ENCODE results near the gene ATP10B. TPM values are rescaled to one million over a fixed set of nuclear protein-coding genes. Genes with fewer than 3 reads are reported as not detected.

Gene ATP10B
- total and polyA plus RNA-seq, 2 experiments from 2014 or later = not detected

- H4K20me1 ChIP-seq (ENCODE audit: insufficient read depth) = no peaks in the 10 kb centered on the region
- no peak overlapping the region for H3K27ac ChIP-seq
- no peak for DNase-seq
- no peak overlapping the region for H3K4me3 ChIP-seq
- H3K4me2 ChIP-seq (ENCODE audit: unreplicated experiment) = no peak overlapping the region
- 22 to 31% methylated on average over 6 of the region's 6 CpGs for WGBS, 2 experiments (ENCODE audit: low coverage in 1 of 2, low lambda C conversion rate in 2 of 2, missing lambda C conversion rate in 2 of 2)
- TF ChIP-seq EZH2phosphoT487 (IDR thresholded peaks at IDR 0.05; ENCODE audit: insufficient read depth, low read depth) (no peak), EZH2 (IDR thresholded peaks at IDR 0.05; ENCODE audit: insufficient read depth, poor library complexity, severe bottlenecking) (no peak)
- no peak overlapping the region for H2AFZ ChIP-seq
- H3K9me3 ChIP-seq (ENCODE audit: low read depth) = no peaks in the 10 kb centered on the region
- no peaks in the 10 kb centered on the region for H3F3A ChIP-seq (ENCODE audit: insufficient read depth)
- no peaks in the 10 kb centered on the region for H3K79me2 ChIP-seq (ENCODE audit: insufficient read depth)
- H3K9ac ChIP-seq = no peak overlapping the region
- H3K4me1 ChIP-seq (ENCODE audit: insufficient read depth) = no peaks in the 10 kb centered on the region
- no peaks in the 10 kb centered on the region for H3K36me3 ChIP-seq (ENCODE audit: low read depth)
- no peaks in the 10 kb centered on the region for H3K9me2 ChIP-seq (ENCODE audit: insufficient read depth)
- in situ Hi-C loops (cut with MboI) = no loop called here
- H3K27me3 ChIP-seq (replicated peaks; ENCODE audit: insufficient read depth) = no peaks in the 10 kb centered on the region
Measured at GRCh38 chr5:160805376-160805775, 46.6 kb downstream of the ATP10B start.

DNA sequence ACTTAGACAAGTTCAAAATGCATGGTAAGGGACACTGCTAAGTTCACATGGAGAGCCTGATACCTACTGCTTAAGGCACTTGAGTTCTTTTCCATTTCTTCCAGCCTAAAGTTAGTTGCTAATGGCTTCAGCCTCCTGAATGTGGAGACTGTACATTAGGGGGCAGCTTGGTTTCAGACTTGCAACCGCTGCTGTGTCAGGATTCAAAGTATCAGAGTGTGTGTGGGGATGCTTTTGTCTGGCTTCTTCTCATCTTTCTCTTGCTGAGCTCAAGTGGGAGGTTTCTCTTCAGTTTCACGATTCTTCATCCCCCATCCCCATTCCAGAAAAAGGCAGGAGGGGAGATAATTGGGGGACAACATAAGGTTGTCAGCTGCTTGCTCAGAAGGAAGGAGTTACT, 49.4 kb downstream of the ATP10B start:
- no peak overlapping the region for H3K27ac ChIP-seq
- H3K27me3 ChIP-seq (replicated peaks; ENCODE audit: insufficient read depth) = no peaks in the 10 kb centered on the region
- no peak overlapping the region for H3K9ac ChIP-seq
- in situ Hi-C loops (cut with MboI) = no loop called here
- H2AFZ ChIP-seq = no peak overlapping the region
- no peaks in the 10 kb centered on the region for H3K9me2 ChIP-seq (ENCODE audit: insufficient read depth)
- H3K4me3 ChIP-seq = no peak overlapping the region
- no peaks in the 10 kb centered on the region for H3K79me2 ChIP-seq (ENCODE audit: insufficient read depth)
- no peaks in the 10 kb centered on the region for H3K4me1 ChIP-seq (ENCODE audit: insufficient read depth)
- TF ChIP-seq EZH2 (IDR thresholded peaks at IDR 0.05; ENCODE audit: insufficient read depth, poor library complexity, severe bottlenecking) (no peak), EZH2phosphoT487 (IDR thresholded peaks at IDR 0.05; ENCODE audit: insufficient read depth, low read depth) (no peak)
- no peak overlapping the region for H3K4me2 ChIP-seq (ENCODE audit: unreplicated experiment)
- peak; percentile 2 for DNase-seq
- no peaks in the 10 kb centered on the region for H4K20me1 ChIP-seq (ENCODE audit: insufficient read depth)
- H3F3A ChIP-seq (ENCODE audit: insufficient read depth) = no peaks in the 10 kb centered on the region
- H3K9me3 ChIP-seq (ENCODE audit: low read depth) = no peaks in the 10 kb centered on the region
- 0 to 6% methylated on average over 2 of the region's 2 CpGs for WGBS, 2 experiments (ENCODE audit: low coverage in 1 of 2, low lambda C conversion rate in 2 of 2, missing lambda C conversion rate in 2 of 2)
- no peaks in the 10 kb centered on the region for H3K36me3 ChIP-seq (ENCODE audit: low read depth)

DNA sequence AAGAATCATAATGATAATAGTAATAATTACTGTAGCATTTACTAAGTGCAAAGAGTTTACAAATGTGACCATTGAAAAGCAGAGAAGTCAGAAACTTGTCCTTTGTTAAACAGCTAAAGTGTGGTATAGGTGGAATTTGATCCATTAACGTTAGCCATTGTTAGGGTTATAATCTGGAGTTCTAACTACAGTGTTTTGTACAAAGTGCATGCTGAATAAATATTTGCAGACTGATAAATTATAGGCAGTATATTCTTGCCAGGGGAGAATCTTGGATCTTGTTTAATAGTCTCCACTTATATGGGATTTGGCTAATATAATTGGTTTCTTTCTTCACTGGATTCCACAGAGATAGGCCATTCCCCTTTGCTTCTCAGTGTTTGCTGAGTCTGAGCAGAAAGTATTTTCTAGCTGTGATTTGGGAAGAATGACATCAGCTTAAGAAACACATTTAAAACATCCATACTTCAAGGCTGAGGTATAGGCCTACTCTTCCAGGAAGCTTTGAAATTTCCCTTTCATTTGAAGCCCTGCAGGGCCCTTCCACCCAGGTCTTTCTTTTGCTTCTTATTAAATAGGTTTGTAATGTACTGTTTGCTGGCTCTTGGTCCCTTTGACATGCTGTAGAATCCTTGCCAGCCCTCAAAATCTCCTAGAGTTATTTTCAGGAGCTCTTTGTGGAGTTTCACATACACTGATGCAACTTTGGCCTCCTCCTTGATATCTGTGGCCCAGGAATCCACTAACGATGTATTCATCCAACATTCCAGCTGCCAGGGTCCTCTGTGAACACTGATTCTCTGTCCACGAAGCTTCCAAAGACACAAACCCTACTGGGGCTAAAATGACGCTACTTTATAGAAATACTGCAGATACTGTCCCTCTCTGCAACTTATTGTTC, 51.4 kb downstream of the ATP10B start:
- no peak overlapping the region for H3K27ac ChIP-seq
- WGBS, 2 experiments (ENCODE audit: low coverage in 1 of 2, low lambda C conversion rate in 2 of 2, missing lambda C conversion rate in 2 of 2) = 5 to 8% methylated on average over 4 of the region's 4 CpGs
- DNase-seq = no peak
- no peaks in the 10 kb centered on the region for H3K9me2 ChIP-seq (ENCODE audit: insufficient read depth)
- no peaks in the 10 kb centered on the region for H3K27me3 ChIP-seq (replicated peaks; ENCODE audit: insufficient read depth)
- H3K4me1 ChIP-seq (ENCODE audit: insufficient read depth) = no peaks in the 10 kb centered on the region
- no peaks in the 10 kb centered on the region for H3K9me3 ChIP-seq (ENCODE audit: low read depth)
- in situ Hi-C loops (cut with MboI) = no loop called here
- H3K79me2 ChIP-seq (ENCODE audit: insufficient read depth) = no peaks in the 10 kb centered on the region
- no peak overlapping the region for H3K9ac ChIP-seq
- H3K36me3 ChIP-seq (ENCODE audit: low read depth) = no peaks in the 10 kb centered on the region
- no peaks in the 10 kb centered on the region for H3F3A ChIP-seq (ENCODE audit: insufficient read depth)
- H3K4me3 ChIP-seq = no peak overlapping the region
- no peak overlapping the region for H3K4me2 ChIP-seq (ENCODE audit: unreplicated experiment)
- TF ChIP-seq EZH2 (IDR thresholded peaks at IDR 0.05; ENCODE audit: insufficient read depth, poor library complexity, severe bottlenecking) (no peak), EZH2phosphoT487 (IDR thresholded peaks at IDR 0.05; ENCODE audit: insufficient read depth, low read depth) (no peak)
- no peaks in the 10 kb centered on the region for H4K20me1 ChIP-seq (ENCODE audit: insufficient read depth)
- no peak overlapping the region for H2AFZ ChIP-seq

DNA sequence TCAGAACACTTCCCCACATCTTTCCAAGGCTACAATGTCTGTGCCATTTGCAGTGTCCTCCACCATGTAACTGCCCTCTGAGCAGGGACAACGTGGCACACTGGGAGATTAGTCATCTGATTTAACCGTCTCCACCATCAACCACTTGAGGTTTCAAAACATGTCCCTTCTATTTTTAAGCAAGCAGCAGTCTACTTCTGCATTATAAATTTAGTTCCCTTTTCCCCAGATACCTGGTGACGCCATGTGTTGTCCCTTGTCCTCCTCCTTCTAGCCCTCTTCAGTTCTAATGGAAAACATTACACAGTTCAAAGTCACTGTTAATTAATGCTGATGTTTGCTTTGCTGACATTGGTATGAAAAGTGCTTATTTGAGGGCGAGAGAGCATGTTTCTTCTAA, 52.8 kb downstream of the ATP10B start:
- no peaks in the 10 kb centered on the region for H3K4me1 ChIP-seq (ENCODE audit: insufficient read depth)
- H3K4me3 ChIP-seq = no peak overlapping the region
- WGBS, 2 experiments (ENCODE audit: low coverage in 1 of 2, low lambda C conversion rate in 2 of 2, missing lambda C conversion rate in 2 of 2) = 20 to 23% methylated on average over 4 of the region's 4 CpGs
- no peak for TF ChIP-seq EZH2 (IDR thresholded peaks at IDR 0.05; ENCODE audit: insufficient read depth, poor library complexity, severe bottlenecking)
- TF ChIP-seq EZH2phosphoT487 (IDR thresholded peaks at IDR 0.05; ENCODE audit: insufficient read depth, low read depth) = no peak
- no peak overlapping the region for H3K27ac ChIP-seq
- no peaks in the 10 kb centered on the region for H3K36me3 ChIP-seq (ENCODE audit: low read depth)
- H3K9me2 ChIP-seq (ENCODE audit: insufficient read depth) = no peaks in the 10 kb centered on the region
- H3F3A ChIP-seq (ENCODE audit: insufficient read depth) = no peaks in the 10 kb centered on the region
- H2AFZ ChIP-seq = no peak overlapping the region
- H3K9me3 ChIP-seq (ENCODE audit: low read depth) = no peaks in the 10 kb centered on the region
- H4K20me1 ChIP-seq (ENCODE audit: insufficient read depth) = no peaks in the 10 kb centered on the region
- H3K27me3 ChIP-seq (replicated peaks; ENCODE audit: insufficient read depth) = no peaks in the 10 kb centered on the region
- no peaks in the 10 kb centered on the region for H3K79me2 ChIP-seq (ENCODE audit: insufficient read depth)
- in situ Hi-C loops (cut with MboI) = no loop called here
- DNase-seq = no peak
- H3K9ac ChIP-seq = no peak overlapping the region
- H3K4me2 ChIP-seq (ENCODE audit: unreplicated experiment) = no peak overlapping the region

All from GM23248 (cell line).